B cell (primary cell): ENCODE data around the gene FOXA3. TPM values are rescaled to one million over a fixed set of nuclear protein-coding genes. Genes with fewer than 3 reads are reported as not detected.

ENCODE experiments used
- ATAC-seq: fragments of 200-7000 bp; cut with Tn5 transposase; one replicate; pipeline ENCODE4 v1.10.0; 2021; ENCODE audit warnings: low read depth, mild to moderate bottlenecking, moderate number of reproducible peaks, moderate library complexity
- CTCF ChIA-PET: fragments of 350-600 bp; sonication (Branson Sonifier 250); formaldehyde crosslinking; loops from one replicate; lab custom pipeline; 2021; ENCODE audit warnings: antibody characterized with exemption, inconsistent platforms; lab: Charles Lee
- POLR2A ChIA-PET: fragments of 350-600 bp; sonication (Branson Sonifier 250); formaldehyde crosslinking; loops from one replicate; lab custom pipeline; 2021; ENCODE audit warnings: antibody characterized with exemption; lab: Charles Lee
- DNase-seq: peaks from one replicate; pipeline ENCODE4 v3.0.0; 2013
- H2AFZ ChIP-seq: 2 replicates; pipeline ENCODE4 v1.6.1; 2012; ENCODE audit warnings: mild to moderate bottlenecking, low read depth, low read length; ENCODE audit not compliant: insufficient read depth, poor library complexity, severe bottlenecking
- H3K27ac ChIP-seq, 2 donors: 1 replicate in 1 of 2; 2 replicates in 1 of 2; pipeline ENCODE4 v1.5.1; 2012 to 2013; ENCODE audit warnings: low read length in 2 of 2, mild to moderate bottlenecking in 2 of 2, moderate library complexity in 1 of 2
- H3K27me3 ChIP-seq, 4 experiments: fragments of 200-600 bp in 1 of 4; sonication (generic) in 1 of 4; replicated peaks in 1 of 4; 1 replicate in 2 of 4; 2 replicates in 2 of 4; pipeline versions ENCODE4 v1.6.1 to v1.7.0; 2013 to 2016; ENCODE audit warnings: low read length in 3 of 4, mild to moderate bottlenecking in 2 of 4, mixed read lengths in 1 of 4, moderate library complexity in 1 of 4; ENCODE audit not compliant: insufficient read depth in 4 of 4, control insufficient read depth in 3 of 4; ENCODE audit errors: control extremely low read depth in 1 of 4
- H3K36me3 ChIP-seq, 2 experiments: replicated peaks in 1 of 2; 1 replicate in 1 of 2; 2 replicates in 1 of 2; pipeline versions ENCODE4 v1.6.1 to v1.7.1; 2013; ENCODE audit warnings: low read length in 1 of 2; ENCODE audit not compliant: insufficient read depth in 2 of 2, control insufficient read depth in 1 of 2; ENCODE audit errors: control extremely low read depth in 1 of 2, extremely low read depth in 1 of 2
- H3K4me1 ChIP-seq, 2 donors: fragments of 200-600 bp in 1 of 2; sonication (generic) in 1 of 2; 1 replicate in 1 of 2; 2 replicates in 1 of 2; pipeline versions ENCODE4 v1.5.1 to v1.6.1; 2013 to 2017; ENCODE audit warnings: low read length in 2 of 2; ENCODE audit not compliant: control insufficient read depth in 2 of 2, insufficient read depth in 2 of 2
- H3K4me2 ChIP-seq: replicated peaks from 2 replicates; pipeline ENCODE3; 2012; ENCODE audit warnings: mild to moderate bottlenecking, low read depth, low read length; ENCODE audit not compliant: poor library complexity, severe bottlenecking
- H3K4me3 ChIP-seq, 5 experiments: fragments of 200-600 bp in 1 of 5; sonication (generic) in 1 of 5; 1 replicate in 3 of 5; 2 replicates in 2 of 5; pipeline versions ENCODE4 v1.5.1 to v1.7.0; 2011 to 2016; ENCODE audit warnings: low read length in 4 of 5, mild to moderate bottlenecking in 4 of 5, low read depth in 2 of 5, control low read depth in 1 of 5, moderate library complexity in 1 of 5; ENCODE audit not compliant: insufficient read depth in 1 of 5; ENCODE audit errors: control extremely low read depth in 1 of 5, extremely low read depth in 1 of 5
- H3K79me2 ChIP-seq: fragments of 200-600 bp; sonication (generic); one replicate; pipeline ENCODE4 v1.6.0; 2016; ENCODE audit warnings: low read length; ENCODE audit not compliant: control insufficient read depth, insufficient read depth
- H3K9ac ChIP-seq: fragments of 200-600 bp; sonication (generic); 2 replicates; pipeline ENCODE4 v1.6.1; 2017; ENCODE audit warnings: mild to moderate bottlenecking, low read length, moderate library complexity
- H3K9me3 ChIP-seq, 3 donors: one replicate each; pipeline versions ENCODE4 v1.6.1 to v1.7.1; 2013; ENCODE audit warnings: low read length in 2 of 3; ENCODE audit not compliant: control insufficient read depth in 2 of 3, insufficient read depth in 1 of 3; ENCODE audit errors: control extremely low read depth in 1 of 3
- H4K20me1 ChIP-seq: 2 replicates; pipeline ENCODE4 v1.6.0; 2012; ENCODE audit warnings: mild to moderate bottlenecking, low read length; ENCODE audit not compliant: insufficient read depth, control insufficient read depth, poor library complexity, severe bottlenecking
- H3K27ac Mint-ChIP-seq: one replicate; pipeline ENCODE4 v1.8.0; 2021; ENCODE audit warnings: mixed read lengths
- H3K27me3 Mint-ChIP-seq: one replicate; pipeline ENCODE4 v1.8.0; 2021; ENCODE audit warnings: mixed read lengths
- H3K4me1 Mint-ChIP-seq: one replicate; pipeline ENCODE4 v1.8.0; 2021; ENCODE audit warnings: mixed read lengths
- H3K4me3 Mint-ChIP-seq: one replicate; pipeline ENCODE4 v1.8.0; 2021; ENCODE audit warnings: mixed read lengths
- H3K9me3 Mint-ChIP-seq: one replicate; pipeline ENCODE4 v1.8.0; 2022; ENCODE audit warnings: mixed read lengths; ENCODE audit not compliant: insufficient read depth
- EZH2 ChIP-seq: IDR thresholded peaks from 2 replicates; pipeline ENCODE4 v1.6.1; 2012; ENCODE audit warnings: borderline replicate concordance, low read depth, mild to moderate bottlenecking, moderate library complexity, low read length; ENCODE audit not compliant: insufficient read depth, poor library complexity, severe bottlenecking
- WGBS: methylation state at CpG from one replicate; pipeline ENCODE4 v1.1.5; 2013; ENCODE audit warnings: missing lambda C conversion rate; ENCODE audit not compliant: insufficient coverage; 5-methylcytosine and 5-hydroxymethylcytosine counted together
- intact Hi-C: fragments of 100-400 bp; cut with micrococcal nuclease; formaldehyde crosslinking; loops from one replicate; pipeline ENCODE4 v1.10.0; 2022
- polyA plus RNA-seq: library from polyadenylated mRNA; depleted of rRNA; stranded (reverse); fragments of >200 nt; gene quantifications from 2 replicates; pipeline ENCODE4 v1.2.3, GENCODE V29; 2012
- total RNA-seq, 2 donors: library from RNA; stranded (reverse); fragments of 120-200 nt in 1 of 2; gene quantifications; 1 replicate in 1 of 2; 2 replicates in 1 of 2; pipeline versions ENCODE4 v1.2.3 to v1.2.4, GENCODE V29; 2013 to 2022
- TF ChIP-seq, protein P1 (sequence below): fragments of 200-600 bp; IDR thresholded peaks from one replicate; pipeline ENCODE4 v1.8.0; 2022; ENCODE audit warnings: antibody characterized with exemption, mild to moderate bottlenecking

Gene FOXA3
- total and polyA plus RNA-seq, 2 donors (not counting 1 experiment from before 2014, with no cell fraction given): not detected

DNA sequence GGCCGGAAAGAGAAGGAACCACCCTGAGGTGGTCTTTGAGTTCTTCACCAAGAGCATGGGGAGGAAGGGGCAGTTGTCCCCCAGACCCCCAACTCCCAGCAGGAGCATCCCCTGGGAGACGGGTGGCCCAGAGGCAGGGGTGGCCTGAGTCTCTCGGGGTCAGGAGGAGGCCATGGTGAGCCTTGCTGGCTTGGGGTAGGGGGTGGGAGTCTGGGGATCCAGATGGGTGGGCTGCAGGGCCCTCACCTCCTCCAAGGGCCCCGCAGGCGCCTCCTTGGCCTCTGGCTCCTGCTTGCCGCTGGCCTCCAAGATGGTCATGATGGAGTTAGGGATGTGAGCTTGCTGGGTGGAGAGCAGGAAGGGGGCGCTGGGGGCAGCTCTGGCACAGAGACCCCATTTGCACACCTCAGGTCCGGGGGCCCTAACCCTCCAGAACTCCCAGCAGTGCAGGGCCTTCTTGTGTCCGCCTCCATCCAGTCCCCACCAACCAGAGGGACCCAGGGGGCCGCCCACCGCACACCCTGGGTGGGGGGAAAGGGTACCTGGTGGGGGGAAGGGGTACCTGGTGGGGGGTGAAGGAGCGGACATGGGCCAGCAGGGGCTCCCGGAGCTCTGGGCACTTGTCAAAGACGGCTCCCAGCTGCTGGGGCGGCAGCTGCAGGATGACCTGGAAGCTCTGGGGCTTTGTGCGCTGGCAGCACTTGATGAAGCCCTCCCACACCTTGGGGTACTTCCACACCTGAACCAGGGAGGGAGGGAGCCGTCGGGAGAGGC, 47.7 kb upstream of the FOXA3 start:
- Histone ChIP-seq H3K9me3 (no peaks in the 10 kb centered on the region), H3K9ac (no peak overlapping the region), H4K20me1 (peaks cover 14% of the 10 kb centered on the region), H3K4me2 (peak overlapping the region; percentile 78), H3K27ac (no peak overlapping the region), H3K27me3 (peaks cover 0 to 6% (median 2%) of the 10 kb centered on the region in 4 experiments), H2AFZ (peak overlapping the region; percentile 46), H3K4me3 (no peak overlapping the region), H3K36me3 (peaks cover 0 to 16% of the 10 kb centered on the region in 2 experiments), H3K79me2 (no peaks in the 10 kb centered on the region), H3K4me1 (peaks cover 19 to 23% of the 10 kb centered on the region in 2 donors)
- intact Hi-C loops: loop anchor here (1.0 to 2.0 kb wide), 5 partner anchors 24 to 200 kb away; partner anchors contain the start of genes DMWD and SYMPK
- no peaks in the 10 kb centered on the region for H3K9me3 Mint-ChIP-seq
- no peak for TF ChIP-seq EZH2
- TF ChIP-seq, protein P1, sequence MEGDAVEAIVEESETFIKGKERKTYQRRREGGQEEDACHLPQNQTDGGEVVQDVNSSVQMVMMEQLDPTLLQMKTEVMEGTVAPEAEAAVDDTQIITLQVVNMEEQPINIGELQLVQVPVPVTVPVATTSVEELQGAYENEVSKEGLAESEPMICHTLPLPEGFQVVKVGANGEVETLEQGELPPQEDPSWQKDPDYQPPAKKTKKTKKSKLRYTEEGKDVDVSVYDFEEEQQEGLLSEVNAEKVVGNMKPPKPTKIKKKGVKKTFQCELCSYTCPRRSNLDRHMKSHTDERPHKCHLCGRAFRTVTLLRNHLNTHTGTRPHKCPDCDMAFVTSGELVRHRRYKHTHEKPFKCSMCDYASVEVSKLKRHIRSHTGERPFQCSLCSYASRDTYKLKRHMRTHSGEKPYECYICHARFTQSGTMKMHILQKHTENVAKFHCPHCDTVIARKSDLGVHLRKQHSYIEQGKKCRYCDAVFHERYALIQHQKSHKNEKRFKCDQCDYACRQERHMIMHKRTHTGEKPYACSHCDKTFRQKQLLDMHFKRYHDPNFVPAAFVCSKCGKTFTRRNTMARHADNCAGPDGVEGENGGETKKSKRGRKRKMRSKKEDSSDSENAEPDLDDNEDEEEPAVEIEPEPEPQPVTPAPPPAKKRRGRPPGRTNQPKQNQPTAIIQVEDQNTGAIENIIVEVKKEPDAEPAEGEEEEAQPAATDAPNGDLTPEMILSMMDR: no peak
- DNase-seq (peak; percentile 40), ATAC-seq (no peak)
- POLR2A ChIA-PET: interaction anchor here (0.7 kb wide), 2 partner anchors 65 to 76 kb away, joined by 5 to 6 read pairs; no protein-coding TSS in a partner anchor
- 94% methylated on average over 10 of the region's 18 CpGs for WGBS
- H3K4me1 Mint-ChIP-seq: peaks cover 11% of the 10 kb centered on the region
- H3K27ac Mint-ChIP-seq: no peak overlapping the region
- no peak overlapping the region for H3K4me3 Mint-ChIP-seq
- CTCF ChIA-PET: interaction anchor here (0.5 to 2.2 kb wide), 25 partner anchors 10 to 1128 kb away, joined by 3 to 23 read pairs (median 4); partner anchors contain the start of genes DMWD, IRF2BP1, SIX5 and SYMPK
- peaks cover 3% of the 10 kb centered on the region for H3K27me3 Mint-ChIP-seq
